Jurkat, Clone E6-1 (cell line): Measurements from ENCODE around the gene FXYD6.
"Not testable (repeated sequence)": the region's sequence is repeated elsewhere in the genome, so short reads cannot be mapped to it uniquely, and the experiment has no call there.

ENCODE experiments used
- DNase-seq: peaks from one replicate; pipeline ENCODE4 v3.0.0-alpha.2; 2011; ENCODE audit warnings: low read depth, low spot score
- H3K4me3 ChIP-seq: 2 replicates; pipeline ENCODE4 v1.5.1; 2011; ENCODE audit warnings: mild to moderate bottlenecking, low read length, control low read depth, moderate library complexity

The FXYD6 gene

DNA sequence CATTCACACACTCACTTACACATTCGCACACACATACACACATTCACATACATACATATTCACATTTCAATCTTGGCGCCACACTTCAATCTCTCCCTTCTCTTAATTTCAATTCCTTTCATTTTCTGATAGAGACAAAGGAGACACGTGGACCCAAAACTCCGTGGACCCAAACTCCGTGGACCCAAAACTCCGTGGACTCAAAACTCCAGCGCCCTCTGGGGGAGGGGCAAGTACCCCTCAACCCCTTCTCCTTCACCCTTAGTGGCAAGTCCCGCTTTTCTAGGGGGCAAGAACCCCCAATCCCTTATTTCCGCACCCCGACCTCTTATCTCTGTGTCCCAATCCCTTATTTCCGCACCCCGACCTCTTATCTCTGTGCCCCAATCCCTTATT, 66.4 kb downstream of the FXYD6 start:
- not testable (repeated sequence) for DNase-seq, H3K4me3 ChIP-seq

DNA sequence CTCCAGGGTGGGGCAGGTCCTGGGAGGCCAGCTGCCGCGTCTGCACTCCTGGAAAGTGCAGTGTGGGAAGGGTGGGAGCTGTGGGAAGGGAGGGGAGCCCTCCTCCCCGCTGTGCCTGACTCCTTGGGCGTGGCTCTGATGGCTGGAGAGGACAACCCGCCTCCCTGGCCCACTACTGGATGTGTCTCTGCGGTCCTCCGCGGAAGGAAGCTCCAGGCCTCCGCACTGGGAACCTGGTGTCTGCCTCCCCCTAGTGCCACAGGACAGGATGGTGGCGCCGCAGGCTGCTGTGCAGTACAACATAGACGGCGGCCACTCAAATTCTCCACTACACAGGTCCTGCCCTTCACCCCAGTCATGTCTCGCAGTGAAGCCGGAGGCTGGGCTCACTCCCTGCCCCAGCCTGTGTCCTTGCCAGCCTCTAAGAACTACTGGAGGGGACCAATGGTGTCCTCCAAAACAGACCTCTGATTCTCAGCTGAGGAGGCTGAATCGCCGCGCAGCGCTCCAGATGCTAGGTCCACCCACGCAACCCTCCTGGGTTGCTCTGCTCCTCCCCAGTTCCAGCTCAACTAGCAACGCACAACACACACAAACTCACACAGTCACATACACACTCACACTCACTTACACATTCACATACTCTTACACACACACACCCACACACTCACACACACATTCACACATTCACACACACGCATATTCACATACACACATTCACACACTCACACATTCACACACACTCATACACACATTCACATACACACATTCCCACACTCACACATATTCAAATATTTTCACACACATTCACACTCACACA, 67.0 kb downstream of the FXYD6 start:
- no peak for DNase-seq
- no peak overlapping the region for H3K4me3 ChIP-seq

DNA sequence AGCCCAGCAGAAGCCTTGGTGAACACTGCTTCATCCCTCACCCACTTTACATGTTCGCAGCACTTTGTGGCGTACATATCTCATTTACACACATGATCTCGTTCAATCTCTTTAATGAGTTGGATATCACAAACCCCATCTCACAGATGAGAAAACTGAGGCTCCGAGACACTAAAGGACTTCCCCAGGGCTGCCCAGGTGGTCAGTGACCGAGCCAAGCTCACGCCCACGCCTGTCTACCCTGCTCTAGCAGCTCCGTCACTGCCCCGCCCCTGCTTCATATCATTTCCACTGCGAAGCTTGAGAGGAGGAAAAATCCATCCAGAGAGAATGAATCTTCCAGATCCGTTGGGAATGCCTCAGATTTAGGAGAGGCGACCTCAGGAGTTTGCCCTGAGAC, 67.7 kb downstream of the FXYD6 start:
- no peak overlapping the region for H3K4me3 ChIP-seq
- DNase-seq, result no peak

DNA sequence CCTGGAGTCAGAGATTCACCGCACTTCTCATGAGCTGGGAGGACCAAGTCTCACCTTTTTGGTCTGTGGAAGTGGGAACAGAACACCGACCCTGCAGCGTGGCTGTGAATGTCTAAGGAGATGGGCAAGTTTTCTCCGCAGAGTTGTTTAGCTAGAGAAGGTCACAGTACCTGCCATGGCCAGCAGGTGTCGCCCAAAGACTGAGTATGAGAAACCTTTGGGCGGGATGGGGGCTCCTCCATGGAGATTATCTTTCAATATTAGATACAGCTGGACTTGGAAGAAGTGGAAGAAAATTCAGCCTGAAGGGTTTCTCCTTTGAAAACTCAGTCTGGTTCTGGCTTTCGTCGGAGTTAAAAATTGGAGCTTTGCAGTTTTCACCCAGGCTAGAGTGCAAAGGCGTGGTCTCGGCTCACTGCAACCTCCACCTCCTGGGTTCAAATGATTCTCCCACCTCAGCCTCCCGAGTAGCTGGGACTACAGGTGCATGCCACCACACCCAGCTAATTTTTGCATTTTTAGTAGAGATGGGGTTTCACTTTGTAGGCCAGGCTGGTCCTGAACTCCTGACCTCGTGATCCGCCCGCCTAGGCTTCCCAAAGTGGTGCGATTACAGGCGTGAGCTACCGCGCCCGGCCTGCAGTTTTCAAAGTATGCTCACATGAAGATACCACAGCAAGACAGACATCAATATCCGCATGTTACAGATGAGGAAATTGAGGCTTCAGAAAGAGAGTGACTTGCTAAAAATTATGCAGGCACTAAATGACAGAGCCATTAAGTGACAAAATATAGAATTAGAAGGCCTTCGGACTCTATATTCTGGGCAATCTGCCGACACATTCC, 68.8 kb downstream of the FXYD6 start:
- no peak overlapping the region for H3K4me3 ChIP-seq
- no peak for DNase-seq

DNA sequence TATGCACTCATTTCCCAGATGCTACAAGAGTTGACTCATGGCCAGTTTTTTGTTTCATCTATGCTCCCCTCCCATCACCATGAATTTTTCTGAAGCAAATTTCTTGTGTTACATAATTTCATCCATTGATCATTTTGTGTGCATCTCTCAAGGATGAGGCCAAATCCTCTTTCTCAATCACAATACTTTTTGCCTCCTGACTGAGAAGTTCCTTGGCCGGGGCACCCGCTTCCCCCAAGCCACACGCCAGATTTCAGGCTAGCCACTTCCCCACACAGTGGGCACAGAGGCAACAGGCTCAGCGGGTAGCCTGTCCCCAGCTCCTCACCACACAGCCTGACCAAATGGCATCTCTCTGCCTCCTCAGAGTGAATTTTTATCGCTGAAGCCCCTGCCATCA, 69.6 kb downstream of the FXYD6 start:
- no peak overlapping the region for H3K4me3 ChIP-seq
- DNase-seq, result no peak

DNA sequence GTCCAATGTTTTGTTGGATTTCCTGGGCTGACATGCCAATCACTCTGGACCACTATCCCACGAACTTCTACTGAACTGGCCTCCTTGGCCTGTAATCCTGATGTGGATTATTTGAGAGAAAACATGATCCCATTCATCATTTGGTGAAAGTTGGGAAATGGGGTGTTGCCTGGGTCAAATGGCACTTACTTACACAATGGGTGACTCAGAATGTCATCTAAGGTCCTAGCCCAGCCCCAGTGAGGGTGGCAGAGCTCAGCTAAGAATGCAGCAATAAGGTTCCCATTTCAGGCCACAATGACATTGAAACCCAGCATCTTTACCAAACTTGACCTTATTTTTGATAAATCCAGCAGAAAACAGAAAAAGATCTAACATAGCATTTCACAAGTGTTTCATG, 71.4 kb downstream of the FXYD6 start:
- DNase-seq, result no peak
- H3K4me3 ChIP-seq, result no peak overlapping the region

DNA sequence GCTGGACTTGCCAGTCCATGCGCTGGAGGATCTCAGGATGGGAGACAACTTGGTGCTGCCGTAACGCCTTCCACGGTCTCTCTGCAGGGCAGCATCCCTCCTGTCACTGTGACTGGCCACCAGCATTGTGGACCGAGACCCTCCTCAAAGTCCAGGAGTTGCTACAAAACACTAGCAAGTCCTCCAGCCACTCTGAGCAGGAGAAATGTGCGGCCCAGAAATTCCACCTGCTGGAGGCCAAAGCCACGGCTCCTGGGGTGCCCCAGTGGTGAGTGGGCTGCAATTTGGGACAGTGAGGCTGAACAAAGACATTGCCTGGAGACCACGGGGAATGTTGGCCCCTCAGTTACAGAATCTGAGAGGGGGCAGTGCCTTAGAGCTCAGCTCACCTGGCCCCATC, 72.6 kb downstream of the FXYD6 start:
- no peak for DNase-seq
- H3K4me3 ChIP-seq, result no peak overlapping the region

DNA sequence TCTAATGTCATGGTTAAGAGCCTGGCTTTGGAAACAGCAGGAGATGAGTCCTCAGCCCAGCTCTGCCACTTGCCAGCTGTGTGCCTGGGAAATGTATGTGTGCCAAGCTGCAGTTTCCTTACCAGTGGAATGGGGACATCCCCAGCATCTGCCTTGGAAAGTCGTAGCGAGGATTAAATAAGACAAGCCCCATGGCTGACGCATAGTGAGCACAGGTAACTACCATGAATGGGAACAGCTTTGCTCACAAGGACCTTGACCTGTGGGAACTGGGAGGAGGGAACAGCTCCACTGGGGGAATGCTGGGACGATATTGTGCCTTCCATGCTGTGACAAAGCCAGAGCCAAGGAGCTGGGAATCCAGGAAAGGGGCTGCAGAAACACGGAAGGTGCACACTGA, 76.8 kb downstream of the FXYD6 start:
- no peak for DNase-seq

DNA sequence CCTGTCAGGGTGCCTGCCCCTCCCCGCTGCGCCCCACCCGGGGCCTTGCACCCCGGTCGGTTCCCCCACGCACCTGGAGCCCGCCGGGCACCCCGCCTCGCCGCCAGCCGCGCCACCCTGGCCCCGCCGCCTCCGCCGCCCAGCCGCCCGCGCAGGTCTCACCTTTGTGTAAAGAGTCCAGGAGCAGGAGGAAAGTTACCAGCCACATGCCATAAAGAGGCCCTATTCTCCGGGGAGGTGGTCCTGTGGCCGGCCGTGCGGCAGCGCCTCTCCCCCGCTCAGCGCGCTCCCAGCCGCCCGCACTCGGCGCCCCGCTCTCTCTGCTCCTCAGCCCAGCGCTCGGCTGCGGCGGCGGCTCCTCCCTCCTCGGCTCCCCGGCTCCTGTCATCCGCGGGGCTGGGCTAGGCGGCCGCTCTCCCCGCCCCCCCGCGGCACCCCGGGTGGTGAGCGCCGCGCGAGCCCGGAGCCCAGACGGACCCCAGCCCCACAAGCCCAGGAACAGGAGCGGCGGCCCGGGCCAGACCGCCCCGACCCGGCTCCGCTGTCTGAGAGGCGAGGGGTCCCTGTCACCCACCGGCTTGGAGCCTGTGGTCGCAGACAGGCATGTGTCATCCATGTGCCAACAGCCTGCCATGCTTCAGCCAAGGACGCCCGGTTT, 79.5 kb downstream of the FXYD6 start, which contains the start of gene DSCAML1:
DSCAML1 (minus strand) TSS at position 345 of the 658 bp plus-strand sequence; CDS start at position 208, 137 bp downstream.
- no peak within 1 kb of the TSS for H3K4me3 ChIP-seq
- no peak for DNase-seq

More for the DNA sequence above, 76.8 kb downstream of the FXYD6 start:
- H3K4me3 ChIP-seq, result no peak overlapping the region

DNA sequence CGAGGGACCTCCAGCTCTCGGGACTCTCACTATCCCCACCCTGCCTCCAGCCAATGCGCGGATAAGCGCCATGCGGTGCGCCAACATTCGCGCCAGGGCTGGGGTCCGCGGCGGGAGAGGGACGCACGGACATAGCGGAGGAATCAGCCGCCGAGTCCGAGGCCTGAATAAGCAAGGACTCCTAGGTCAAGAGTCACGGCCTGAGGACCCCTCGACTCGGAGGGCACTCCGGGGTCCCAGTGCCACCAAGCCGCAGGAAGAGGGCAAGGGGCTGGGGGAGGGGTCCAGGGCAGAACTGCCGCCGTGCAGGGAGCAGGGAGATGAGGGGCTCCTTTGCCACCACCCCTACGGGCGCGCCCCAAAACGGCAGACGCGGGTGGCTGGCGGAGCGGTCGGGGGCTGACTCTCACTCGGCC, 80.0 kb downstream of the FXYD6 start:
- H3K4me3 ChIP-seq, result no peak overlapping the region
- no peak for DNase-seq

DNA sequence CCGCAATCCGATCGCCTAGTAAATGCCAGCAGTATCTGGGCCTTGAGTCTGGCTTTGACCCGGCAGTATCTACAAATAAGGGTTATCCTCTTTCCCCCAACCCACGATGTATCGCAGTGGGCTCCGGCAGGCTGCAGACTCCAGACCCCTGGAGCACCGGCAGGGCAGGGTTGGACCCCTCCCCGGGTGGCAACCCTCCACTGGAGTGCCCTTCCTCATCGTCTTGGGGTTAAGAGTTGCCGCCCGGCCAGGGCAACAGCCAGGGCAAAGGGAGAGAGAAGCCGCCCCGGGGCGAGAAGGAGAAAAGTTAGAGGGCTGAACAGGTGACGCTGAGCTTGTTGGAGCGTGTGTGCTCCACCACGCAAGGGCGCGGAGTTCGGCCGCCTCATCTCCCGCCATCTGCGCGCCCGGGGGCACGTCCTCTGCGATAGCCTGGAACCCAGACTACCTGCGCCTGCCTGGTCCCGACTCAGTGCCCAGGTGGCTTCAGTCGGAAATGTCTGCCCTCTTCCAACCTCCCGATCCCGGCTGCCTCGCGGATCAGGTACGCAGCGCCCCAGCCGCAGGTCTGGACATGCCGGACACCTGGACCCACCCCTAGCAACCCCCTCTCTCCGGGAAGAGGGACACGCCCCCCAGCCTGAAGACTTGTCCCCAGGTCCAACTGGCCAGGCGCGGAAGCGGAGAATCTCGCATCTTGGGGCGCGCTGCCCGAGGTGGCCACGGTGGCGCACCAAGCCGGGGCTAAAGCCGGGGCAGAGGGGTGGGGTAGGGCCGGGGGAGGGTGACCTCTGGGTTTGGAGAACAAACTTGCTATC, 80.6 kb downstream of the FXYD6 start:
- DNase-seq, result no peak
- H3K4me3 ChIP-seq, result no peak overlapping the region

DNA sequence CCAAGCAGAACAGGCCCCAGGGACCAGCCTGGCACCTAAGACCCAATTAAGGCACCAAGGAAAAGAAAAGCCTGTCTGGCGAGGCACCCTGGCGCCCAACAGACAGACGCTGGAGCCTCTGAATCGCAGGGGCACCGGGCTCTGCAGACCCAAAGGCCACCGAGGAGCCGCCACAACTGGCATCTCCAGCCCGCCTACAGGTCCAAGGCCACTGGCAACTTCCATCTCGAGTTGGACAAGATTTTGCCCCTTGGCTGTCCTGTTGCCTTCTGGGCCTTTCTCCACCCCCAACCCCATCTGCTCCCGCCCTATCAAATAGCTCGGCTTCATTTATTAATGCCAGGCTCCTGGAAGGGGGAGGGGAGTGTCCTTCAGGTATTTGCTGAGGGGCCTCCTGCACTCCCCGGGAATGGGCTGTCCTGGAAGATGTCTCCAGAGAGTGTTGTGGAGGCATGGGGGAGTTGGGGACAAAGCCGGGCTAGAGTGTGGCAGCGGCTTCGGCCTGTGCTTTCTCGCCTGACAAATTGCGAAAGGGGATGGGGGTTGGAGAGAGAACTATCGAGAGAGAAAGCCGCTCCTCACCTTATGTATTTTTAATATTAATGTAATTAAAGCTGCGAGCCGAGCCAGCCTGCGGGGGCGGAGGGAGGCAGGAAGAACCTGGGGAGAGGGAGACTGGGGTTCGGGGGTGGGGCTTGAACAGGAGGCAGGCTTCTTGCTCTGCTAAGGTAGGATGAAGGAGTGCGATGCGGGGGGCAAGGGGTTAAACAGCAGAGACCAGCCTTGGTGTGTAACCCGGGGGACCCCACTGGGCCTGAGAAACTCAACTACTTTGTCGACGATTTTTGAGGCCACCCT, 81.5 kb downstream of the FXYD6 start:
- no peak overlapping the region for H3K4me3 ChIP-seq
- DNase-seq, result no peak

DNA sequence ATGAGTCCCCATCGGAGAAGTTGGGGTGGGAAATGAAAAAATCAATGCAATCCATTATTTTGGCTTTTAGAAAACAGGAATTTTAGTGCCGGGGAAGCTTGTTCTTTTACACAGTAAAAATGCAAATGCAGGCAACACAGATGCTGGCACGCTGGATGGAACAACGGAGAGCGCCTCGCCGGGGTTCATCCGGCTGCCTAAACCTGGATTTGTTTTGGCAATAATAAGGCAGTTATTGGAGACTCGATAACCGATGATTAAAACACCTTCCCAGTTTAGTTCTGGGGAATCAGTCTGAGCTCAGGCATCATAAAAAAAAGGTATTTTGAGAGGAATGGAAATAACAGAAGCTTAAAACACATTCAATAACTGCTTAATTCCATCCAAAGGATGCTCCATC, 82.3 kb downstream of the FXYD6 start:
- H3K4me3 ChIP-seq, result no peak overlapping the region
- DNase-seq, result no peak

DNA sequence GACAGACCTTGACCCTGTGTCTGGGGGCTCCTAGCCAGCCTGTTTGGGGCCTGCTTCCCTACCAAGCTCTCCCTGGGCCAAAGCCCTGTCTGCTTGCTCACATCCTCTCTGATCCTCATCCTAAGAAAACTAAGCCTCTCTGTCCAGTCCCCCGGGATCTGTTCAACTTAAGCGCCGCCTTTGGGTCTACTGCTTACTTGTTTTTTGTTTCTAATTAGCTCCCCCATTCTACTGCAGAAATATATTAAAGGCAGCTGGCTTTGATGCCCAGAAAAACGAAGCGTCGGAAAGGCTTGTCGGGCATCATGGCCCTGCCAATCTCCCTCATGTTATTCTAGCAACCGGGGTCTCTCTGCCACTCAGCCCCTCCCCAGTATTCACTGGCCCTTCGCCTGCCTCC, 82.9 kb downstream of the FXYD6 start:
- no peak overlapping the region for H3K4me3 ChIP-seq
- no peak for DNase-seq

DNA sequence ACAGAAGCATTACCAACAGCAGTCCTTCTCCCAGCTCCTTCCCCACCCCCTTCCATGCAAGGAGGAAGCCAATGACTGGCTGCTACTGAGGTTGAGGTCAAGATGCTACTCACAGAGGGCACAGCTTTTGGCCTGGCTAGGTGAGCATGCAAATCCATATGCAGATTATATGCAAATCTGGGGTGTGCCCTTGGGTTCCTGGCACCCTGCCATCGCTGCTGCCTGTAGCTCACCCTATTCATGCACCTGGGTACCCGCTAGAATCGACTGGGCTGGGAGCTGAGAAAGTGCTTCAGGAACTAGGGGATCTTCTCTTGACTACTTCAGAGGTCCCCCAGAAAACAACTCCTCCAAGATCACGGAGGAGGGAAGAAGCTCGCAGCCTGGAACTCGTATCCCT, 83.5 kb downstream of the FXYD6 start:
- DNase-seq, result no peak
- H3K4me3 ChIP-seq, result no peak overlapping the region

DNA sequence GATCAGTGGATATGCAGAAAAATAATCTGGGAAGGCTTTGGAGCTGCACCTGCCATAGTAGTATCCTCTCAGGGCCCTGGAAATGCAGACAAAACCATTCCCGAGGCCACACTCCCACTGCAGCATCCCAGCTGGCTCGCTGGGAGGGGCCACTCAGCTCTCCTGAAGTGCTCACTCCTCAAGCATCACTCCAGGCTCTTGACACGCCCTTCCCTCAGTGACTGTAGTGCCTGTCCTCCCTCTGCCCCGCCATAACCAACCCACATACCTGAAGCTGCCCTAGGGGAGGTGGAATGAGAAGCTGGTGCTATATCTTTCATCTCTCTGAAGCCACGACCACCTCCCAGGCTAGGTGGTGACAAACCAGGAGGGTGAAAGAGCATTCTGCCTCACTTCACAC, 84.2 kb downstream of the FXYD6 start:
- DNase-seq, result no peak
- H3K4me3 ChIP-seq, result no peak overlapping the region

DNA sequence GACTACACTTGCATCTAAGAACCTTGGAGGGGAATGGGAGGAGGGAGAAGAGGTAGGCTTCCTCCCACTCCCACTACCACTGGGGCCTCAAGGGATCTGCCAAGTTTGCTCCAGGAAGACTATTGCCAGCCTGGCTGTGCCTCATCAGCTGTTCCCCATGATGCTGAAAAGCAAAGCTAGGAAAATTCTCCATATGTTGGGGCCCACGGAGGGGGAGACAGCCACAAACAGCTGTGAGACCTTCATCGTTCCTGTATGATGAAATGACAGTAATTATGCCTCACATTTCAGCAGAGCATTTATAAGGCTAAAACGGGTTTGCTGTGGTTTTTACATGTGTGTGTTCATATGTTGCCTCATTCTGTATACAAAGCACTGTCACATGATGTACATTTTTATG, 86.2 kb downstream of the FXYD6 start:
- DNase-seq, result no peak
- H3K4me3 ChIP-seq, result no peak overlapping the region

DNA sequence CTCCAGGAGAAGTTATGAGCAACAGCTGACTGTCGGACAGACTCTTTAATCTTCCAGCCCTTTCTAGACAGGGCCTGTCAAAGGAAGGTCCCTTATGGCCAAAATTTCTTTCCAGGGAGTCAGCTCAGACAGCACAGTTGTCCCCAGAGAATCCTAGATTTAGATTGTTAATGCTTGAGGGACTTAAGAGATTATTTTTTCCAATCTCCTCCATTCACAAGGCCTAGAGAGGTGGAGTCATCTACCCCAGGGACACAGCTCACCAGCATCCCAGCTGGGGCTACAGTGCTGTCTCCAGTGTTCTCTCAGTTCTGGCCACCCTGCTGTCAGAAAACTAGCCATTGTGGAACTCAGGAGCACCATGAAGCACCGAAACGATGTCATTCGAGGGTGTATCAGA, 87.2 kb downstream of the FXYD6 start:
- H3K4me3 ChIP-seq, result no peak overlapping the region
- no peak for DNase-seq
